OCI-LY3 (cell line): ENCODE results near the gene IFNL4.

Experiments
- H2AFZ ChIP-seq: fragments of 200-600, 300-600 bp; shearing (Covaris generic); 2 replicates; pipeline ENCODE4 v1.6.0; 2014; ENCODE audit warnings: antibody characterized with exemption, low read depth, low read length
- H3K27ac ChIP-seq: fragments of 200-600, 300-600 bp; sonication (generic); 2 replicates; pipeline ENCODE4 v1.5.1; 2014; ENCODE audit warnings: mild to moderate bottlenecking, low read length, moderate library complexity, mixed read lengths
- H3K27me3 ChIP-seq: fragments of 200-600, 300-600 bp; sonication (generic); 2 replicates; pipeline ENCODE4 v1.6.1; 2014; ENCODE audit warnings: low read depth, low read length, mixed read lengths
- H3K36me3 ChIP-seq: fragments of 200-600, 300-600 bp; sonication (generic); replicated peaks from 2 replicates; pipeline ENCODE3; 2014; ENCODE audit warnings: low read depth, low read length, mixed read lengths
- H3K4me1 ChIP-seq: fragments of 300-600, 200-600 bp; sonication (generic); 2 replicates; pipeline ENCODE4 v1.6.1; 2014; ENCODE audit warnings: low read length, mixed read lengths
- H3K4me2 ChIP-seq: fragments of 200-600, 300-600 bp; sonication (generic); 2 replicates; pipeline ENCODE4 v1.6.1; 2014; ENCODE audit warnings: low read length, mixed read lengths
- H3K4me3 ChIP-seq: fragments of 300-600, 200-600 bp; sonication (generic); 2 replicates; pipeline ENCODE4 v1.5.1; 2014; ENCODE audit warnings: antibody characterized with exemption, mild to moderate bottlenecking, low read length, moderate library complexity
- H3K79me2 ChIP-seq: fragments of 300-600, 200-600 bp; shearing (Covaris generic); 2 replicates; pipeline ENCODE4 v1.6.1; 2014; ENCODE audit warnings: mild to moderate bottlenecking, low read length, mixed read lengths
- H3K9ac ChIP-seq: fragments of 300-600, 200-600 bp; shearing (Covaris generic); 2 replicates; pipeline ENCODE4 v1.6.0; 2014; ENCODE audit warnings: mild to moderate bottlenecking, low read length, moderate library complexity
- H3K9me3 ChIP-seq: fragments of 200-600, 300-600 bp; shearing (Covaris generic); 2 replicates; pipeline ENCODE4 v1.6.1; 2014; ENCODE audit warnings: low read length, mixed read lengths; ENCODE audit not compliant: insufficient read depth
- H4K20me1 ChIP-seq: fragments of 200-600, 300-600 bp; sonication (generic); 2 replicates; pipeline ENCODE4 v1.6.1; 2016; ENCODE audit warnings: low read length, mixed read lengths; ENCODE audit not compliant: insufficient read depth
- EZH2phosphoT487 ChIP-seq: fragments of 200-600 bp; shearing (Covaris generic); IDR thresholded peaks from 2 replicates; pipeline ENCODE4 v1.6.1; 2018; ENCODE audit warnings: antibody characterized with exemption, mixed run types, low read depth
- TF ChIP-seq, protein P1 (sequence below): fragments of 200-600, 300-600 bp; sonication (generic); IDR thresholded peaks from 2 replicates; pipeline ENCODE4 v1.5.1; 2014; ENCODE audit warnings: antibody characterized with exemption, low read length, low read depth

IFNL4 gene

DNA sequence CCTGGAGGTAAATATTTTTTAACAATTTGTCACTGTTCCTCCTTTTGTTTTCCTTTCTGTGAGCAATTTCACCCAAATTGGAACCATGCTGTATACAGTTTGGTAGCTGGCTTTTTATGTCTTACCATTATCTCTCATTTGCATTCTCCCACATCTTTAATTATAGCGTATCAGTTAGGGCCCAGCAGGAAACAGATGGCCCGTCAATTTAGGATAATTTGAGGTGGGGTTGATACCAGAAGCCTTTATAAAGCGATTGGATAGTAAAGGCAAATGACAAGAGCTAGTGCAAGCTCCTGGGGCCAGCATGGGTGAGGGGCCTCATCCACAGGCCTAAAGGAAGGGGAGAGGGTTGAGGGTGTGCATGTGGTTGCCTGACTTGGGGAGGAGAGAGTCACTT is 3.8 kb upstream of the IFNL4 start:
- no peak overlapping the region for H3K4me2 ChIP-seq
- no peaks in the 10 kb centered on the region for H4K20me1 ChIP-seq
- no peaks in the 10 kb centered on the region for H3K36me3 ChIP-seq
- H3K27me3 ChIP-seq: no peaks in the 10 kb centered on the region; the same call in 1 of the 2 replicates
- no peak overlapping the region for H3K27ac ChIP-seq
- H3K4me1 ChIP-seq: no peaks in the 10 kb centered on the region
- no peak overlapping the region for H3K4me3 ChIP-seq
- H3K9ac ChIP-seq: no peak overlapping the region
- no peak overlapping the region for H2AFZ ChIP-seq
- H3K9me3 ChIP-seq: no peaks in the 10 kb centered on the region
- no peak for TF ChIP-seq EZH2phosphoT487
- TF ChIP-seq, protein P1, sequence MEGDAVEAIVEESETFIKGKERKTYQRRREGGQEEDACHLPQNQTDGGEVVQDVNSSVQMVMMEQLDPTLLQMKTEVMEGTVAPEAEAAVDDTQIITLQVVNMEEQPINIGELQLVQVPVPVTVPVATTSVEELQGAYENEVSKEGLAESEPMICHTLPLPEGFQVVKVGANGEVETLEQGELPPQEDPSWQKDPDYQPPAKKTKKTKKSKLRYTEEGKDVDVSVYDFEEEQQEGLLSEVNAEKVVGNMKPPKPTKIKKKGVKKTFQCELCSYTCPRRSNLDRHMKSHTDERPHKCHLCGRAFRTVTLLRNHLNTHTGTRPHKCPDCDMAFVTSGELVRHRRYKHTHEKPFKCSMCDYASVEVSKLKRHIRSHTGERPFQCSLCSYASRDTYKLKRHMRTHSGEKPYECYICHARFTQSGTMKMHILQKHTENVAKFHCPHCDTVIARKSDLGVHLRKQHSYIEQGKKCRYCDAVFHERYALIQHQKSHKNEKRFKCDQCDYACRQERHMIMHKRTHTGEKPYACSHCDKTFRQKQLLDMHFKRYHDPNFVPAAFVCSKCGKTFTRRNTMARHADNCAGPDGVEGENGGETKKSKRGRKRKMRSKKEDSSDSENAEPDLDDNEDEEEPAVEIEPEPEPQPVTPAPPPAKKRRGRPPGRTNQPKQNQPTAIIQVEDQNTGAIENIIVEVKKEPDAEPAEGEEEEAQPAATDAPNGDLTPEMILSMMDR: no peak
- H3K79me2 ChIP-seq: no peaks in the 10 kb centered on the region

DNA sequence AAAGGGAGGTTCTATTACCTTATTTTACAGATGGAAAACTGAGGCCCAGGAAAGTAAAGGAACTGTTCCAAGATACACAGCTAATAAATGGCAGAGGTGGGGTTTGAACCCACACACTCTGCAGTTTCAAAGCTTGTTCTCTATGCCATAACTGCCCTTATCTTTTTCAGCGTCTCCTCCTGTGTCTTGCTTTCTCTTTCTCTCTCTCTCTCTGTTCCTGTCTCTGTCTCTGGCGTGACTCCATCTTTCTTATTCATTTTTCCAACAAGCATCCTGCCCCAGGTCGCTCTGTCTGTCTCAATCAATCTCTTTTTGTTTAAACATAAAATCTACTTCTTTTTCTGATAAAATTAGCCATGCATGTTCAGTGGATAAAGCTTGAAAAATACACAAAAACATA is 3.2 kb upstream of the IFNL4 start:
- Histone ChIP-seq H3K9ac (no peak overlapping the region), H3K27me3 (no peaks in the 10 kb centered on the region; the same call in 1 of the 2 replicates), H3K4me1 (no peaks in the 10 kb centered on the region), H3K27ac (no peak overlapping the region), H2AFZ (no peak overlapping the region), H4K20me1 (no peaks in the 10 kb centered on the region), H3K36me3 (no peaks in the 10 kb centered on the region), H3K4me3 (no peak overlapping the region), H3K4me2 (no peak overlapping the region), H3K79me2 (no peaks in the 10 kb centered on the region), H3K9me3 (no peaks in the 10 kb centered on the region)
- TF ChIP-seq, protein P1: no peak
- TF ChIP-seq EZH2phosphoT487: no peak

DNA sequence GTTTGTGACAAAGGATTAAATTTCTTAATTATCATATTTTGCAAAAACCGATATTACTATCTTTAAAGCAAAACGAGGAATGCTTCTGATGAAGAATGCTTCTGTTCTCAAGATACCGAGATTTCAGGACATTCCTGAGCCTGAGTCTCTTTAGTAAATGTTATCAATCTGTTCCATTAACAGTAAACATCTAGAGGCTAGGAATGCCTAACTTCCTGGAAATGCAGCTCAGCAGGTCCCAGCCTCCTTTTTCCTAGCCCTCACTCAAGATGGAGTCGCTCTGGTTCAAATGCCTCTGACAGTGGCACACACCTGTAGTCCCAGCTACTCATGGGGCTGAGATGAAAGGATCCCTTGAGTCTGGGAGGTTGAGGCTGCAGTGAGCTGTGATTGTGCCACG is 2.4 kb upstream of the IFNL4 start:
- Histone ChIP-seq H4K20me1 (no peaks in the 10 kb centered on the region), H3K4me2 (no peak overlapping the region), H3K9ac (no peak overlapping the region), H3K27ac (no peak overlapping the region), H2AFZ (no peak overlapping the region), H3K79me2 (no peaks in the 10 kb centered on the region), H3K4me3 (no peak overlapping the region), H3K9me3 (no peaks in the 10 kb centered on the region), H3K27me3 (no peaks in the 10 kb centered on the region), H3K4me1 (no peaks in the 10 kb centered on the region), H3K36me3 (no peaks in the 10 kb centered on the region)
- TF ChIP-seq, protein P1: no peak
- no peak for TF ChIP-seq EZH2phosphoT487

DNA sequence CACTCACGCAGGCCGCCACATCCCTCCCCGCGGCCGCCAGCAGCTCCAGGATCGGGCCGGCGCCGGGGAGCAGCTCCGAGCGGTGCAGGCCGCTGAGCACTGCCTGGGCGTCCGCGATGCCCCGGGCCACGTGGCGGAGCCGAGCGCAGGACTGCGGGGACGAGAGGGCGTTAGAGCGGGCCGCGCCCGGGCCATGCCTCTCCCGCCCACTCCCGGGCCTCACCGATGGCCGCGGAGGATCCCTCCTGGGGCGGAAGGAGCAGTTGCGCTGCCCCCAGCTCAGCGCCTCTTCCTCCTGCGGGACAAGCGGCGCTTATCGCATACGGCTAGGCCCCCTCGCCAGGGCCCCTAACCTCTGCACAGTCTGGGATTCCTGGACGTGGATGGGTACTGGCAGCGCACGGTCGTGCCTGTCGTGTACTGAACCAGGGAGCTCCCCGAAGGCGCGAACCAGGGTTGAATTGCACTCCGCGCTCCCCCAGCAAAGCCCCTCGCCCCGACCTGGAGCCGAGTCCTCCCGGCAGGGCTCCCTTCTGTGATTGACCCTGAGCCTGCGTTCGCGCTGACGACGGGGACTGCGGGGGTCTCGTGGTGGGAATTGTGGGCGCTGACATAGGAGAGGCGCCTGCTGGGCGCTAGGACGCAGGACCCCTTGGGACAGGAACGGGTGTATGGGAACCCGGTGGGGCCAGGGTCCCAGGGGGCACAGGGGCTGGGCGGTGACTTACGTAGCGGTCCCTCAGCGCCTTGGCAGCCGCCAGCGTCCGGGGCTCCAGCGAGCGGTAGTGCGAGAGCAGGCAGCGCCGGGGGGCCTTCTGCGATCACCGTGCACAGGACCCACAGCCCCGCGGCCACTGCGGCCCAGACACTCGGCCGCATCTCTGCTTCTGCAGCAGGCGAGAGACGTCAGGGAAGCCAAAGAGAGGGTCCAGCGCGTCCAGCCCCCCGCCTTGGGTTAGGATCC is 673 bp downstream of the IFNL4 start:
- Histone ChIP-seq H3K4me2 (no peak overlapping the region), H4K20me1 (no peaks in the 10 kb centered on the region), H3K79me2 (no peaks in the 10 kb centered on the region), H3K27ac (no peak overlapping the region), H3K27me3 (no peaks in the 10 kb centered on the region), H3K4me3 (no peak overlapping the region), H3K36me3 (no peaks in the 10 kb centered on the region), H2AFZ (no peak overlapping the region), H3K9ac (no peak overlapping the region), H3K9me3 (no peaks in the 10 kb centered on the region), H3K4me1 (no peaks in the 10 kb centered on the region)
- TF ChIP-seq, protein P1: no peak
- TF ChIP-seq EZH2phosphoT487: no peak
